ENCODE measurements around the gene KRTAP21-1. TPM values are rescaled to one million over a fixed set of nuclear protein-coding genes. Genes with fewer than 3 reads are reported as not detected.

Gene KRTAP21-1
- not detected in 2 replicates for total RNA-seq

DNA sequence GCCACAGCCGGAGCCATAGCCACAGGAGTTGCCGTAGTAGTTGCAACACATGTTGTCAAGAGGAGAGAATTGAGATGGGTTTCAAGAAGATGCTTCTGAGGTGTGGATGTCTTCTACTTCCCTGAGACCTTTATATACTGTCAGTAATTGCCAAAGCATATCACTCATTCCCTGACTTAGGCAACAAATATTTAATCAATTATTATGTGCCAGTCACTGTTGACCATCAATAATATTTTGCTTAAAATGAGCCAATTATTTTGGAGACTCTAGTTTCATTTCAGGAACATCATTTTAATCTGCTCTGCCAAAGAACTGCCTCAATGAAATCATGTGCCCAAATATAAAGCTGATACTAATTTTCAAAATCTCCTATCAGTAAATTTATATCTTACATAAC lies at the start of gene KRTAP21-1:
KRTAP21-1 (minus strand) TSS at position 101 of the 400 bp plus-strand sequence; CDS start at position 51, 50 bp downstream.

DNA sequence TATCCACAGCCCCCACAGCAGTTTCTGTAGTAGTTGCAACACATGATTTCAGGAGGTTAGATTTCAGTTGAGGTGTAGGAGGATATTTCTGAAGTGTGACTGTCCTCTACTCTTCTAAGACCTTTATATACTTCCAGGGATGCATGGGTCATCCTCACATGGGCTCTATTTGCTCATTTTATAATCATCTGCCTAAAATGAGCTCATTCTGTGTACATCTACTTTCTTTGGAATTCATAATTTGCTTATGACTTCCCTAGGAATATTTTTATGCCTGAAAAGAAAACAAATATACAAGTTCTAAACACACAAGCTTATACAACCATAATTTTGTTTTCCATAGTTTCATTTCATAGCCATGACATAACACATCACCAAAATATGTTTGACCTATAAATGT lies 8.1 kb downstream of the KRTAP21-1 start, which contains the start of gene KRTAP21-2:
KRTAP21-2 (minus strand) TSS at position 101 of the 400 bp plus-strand sequence; CDS start at position 44, 57 bp downstream.

DNA sequence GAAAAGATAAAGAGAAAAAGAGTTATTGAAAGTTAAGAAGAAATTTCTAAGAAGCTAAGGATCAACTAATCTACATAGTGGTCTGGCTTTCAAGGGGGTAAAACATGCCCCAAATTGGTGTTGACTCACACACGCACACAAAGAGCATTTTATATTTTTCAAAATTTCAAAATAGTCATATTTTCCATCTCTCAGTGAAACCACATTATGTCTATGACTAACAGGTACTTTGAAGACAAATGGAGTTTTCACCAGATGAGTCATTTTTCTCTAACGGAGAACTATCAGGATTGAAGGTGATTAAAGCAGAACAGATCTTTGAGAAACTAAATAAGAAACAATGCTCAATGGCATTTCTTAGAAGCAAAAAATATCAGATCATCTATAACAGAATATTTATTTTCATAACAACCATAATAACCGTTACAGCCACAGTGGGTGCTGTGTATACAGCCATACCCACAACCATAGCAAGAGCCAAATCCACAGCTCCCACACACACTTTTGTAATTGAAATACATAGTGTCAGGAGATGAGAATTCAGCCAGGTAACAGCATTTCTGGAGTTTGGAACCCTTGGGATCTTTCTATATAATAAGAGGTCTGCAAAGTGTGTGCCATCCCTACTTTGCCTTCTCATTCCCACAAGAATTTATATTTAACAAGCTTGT lies 36.9 kb downstream of the KRTAP21-1 start, which contains the start of gene KRTAP21-3:
KRTAP21-3 (minus strand) TSS at position 539 of the 671 bp plus-strand sequence; CDS start at position 521, 18 bp downstream.

Small RNA genes within 50 kb of the gene (small RNA-seq; reads per million reads assigned to genes)
- gene AP000244.1 (ENCODE audit: low replicate concordance): not detected
- gene KRTAP21-3 (ENCODE audit: low replicate concordance): not detected
- not detected for gene KRTAP8-2P (ENCODE audit: low replicate concordance)

Other genes starting within 250 kb of the KRTAP21-1 start
- not detected in 2 replicates for gene KRTAP19-6, start 213.6 kb downstream of the KRTAP21-1 start, total RNA-seq
- gene KRTAP19-7, start 194.1 kb downstream of the KRTAP21-1 start, total RNA-seq: not detected in 2 replicates
- gene KRTAP22-2, start 165.0 kb downstream of the KRTAP21-1 start, total RNA-seq: not detected in 2 replicates
- gene KRTAP6-3, start 163.0 kb downstream of the KRTAP21-1 start, total RNA-seq: not detected in 2 replicates
- not detected in 2 replicates for gene KRTAP6-2, start 156.5 kb downstream of the KRTAP21-1 start, total RNA-seq
- not detected in 2 replicates for gene KRTAP22-1, start 154.3 kb downstream of the KRTAP21-1 start, total RNA-seq
- gene KRTAP6-1, start 141.5 kb downstream of the KRTAP21-1 start, total RNA-seq: not detected in 2 replicates
- gene KRTAP20-1, start 139.0 kb downstream of the KRTAP21-1 start, total RNA-seq: not detected in 2 replicates
- gene KRTAP20-4, start 134.8 kb downstream of the KRTAP21-1 start, total RNA-seq: not detected in 2 replicates
- gene KRTAP20-2, start 120.2 kb downstream of the KRTAP21-1 start, total RNA-seq: not detected in 2 replicates
- gene KRTAP20-3, start 112.6 kb downstream of the KRTAP21-1 start, total RNA-seq: not detected in 2 replicates
- gene KRTAP21-3, start 36.7 kb downstream of the KRTAP21-1 start, total RNA-seq: not detected in 2 replicates
- not detected in 2 replicates for gene KRTAP21-2, start 8.2 kb downstream of the KRTAP21-1 start, total RNA-seq
- gene KRTAP8-1, start 57.8 kb upstream of the KRTAP21-1 start, total RNA-seq: not detected in 2 replicates
- gene KRTAP7-1, start 74.3 kb upstream of the KRTAP21-1 start, total RNA-seq: not detected in 2 replicates
- gene KRTAP11-1, start 126.2 kb upstream of the KRTAP21-1 start, total RNA-seq: not detected in 2 replicates